ENCODE measurements around the gene COL6A3.

Gene COL6A3

GRCh38 chr2:237295889-237296480 is 118.0 kb downstream of the COL6A3 start:
- DNase-seq (ENCODE audit: low read depth, low spot score): no peak

GRCh38 chr2:237294460-237294859 is 119.5 kb downstream of the COL6A3 start:
- DNase-seq (ENCODE audit: low read depth, low spot score): no peak

GRCh38 chr2:237293978-237294377 is 120.0 kb downstream of the COL6A3 start:
- no peak for DNase-seq (ENCODE audit: low read depth, low spot score)

- peak; percentile 100 for DNase-seq (ENCODE audit: low read depth, low spot score)
These were observed 122.7 kb downstream of the COL6A3 start for GRCh38 chr2:237291138-237291792.

- no peak for DNase-seq (ENCODE audit: low read depth, low spot score)
These were observed 123.7 kb downstream of the COL6A3 start for GRCh38 chr2:237290261-237290660.

- DNase-seq (ENCODE audit: low read depth, low spot score): no peak
These were observed 124.8 kb downstream of the COL6A3 start for GRCh38 chr2:237289139-237289538.

GRCh38 chr2:237287872-237288271 is 126.1 kb downstream of the COL6A3 start:
- no peak for DNase-seq (ENCODE audit: low read depth, low spot score)

GRCh38 chr2:237283131-237283928 is 130.6 kb downstream of the COL6A3 start:
- DNase-seq (ENCODE audit: low read depth, low spot score): no peak

- no peak for DNase-seq (ENCODE audit: low read depth, low spot score)
These were observed 131.3 kb downstream of the COL6A3 start for GRCh38 chr2:237282568-237283128.

GRCh38 chr2:237281836-237282306 is 132.1 kb downstream of the COL6A3 start:
- no peak for DNase-seq (ENCODE audit: low read depth, low spot score)

- no peak for DNase-seq (ENCODE audit: low read depth, low spot score)
These were observed 133.0 kb downstream of the COL6A3 start for GRCh38 chr2:237280939-237281338.

GRCh38 chr2:237280229-237280628 is 133.7 kb downstream of the COL6A3 start:
- DNase-seq (ENCODE audit: low read depth, low spot score): peak; percentile 86

- DNase-seq (ENCODE audit: low read depth, low spot score): no peak
These were observed 134.8 kb downstream of the COL6A3 start for GRCh38 chr2:237279012-237279768.

- DNase-seq (ENCODE audit: low read depth, low spot score): no peak
These were observed 135.4 kb downstream of the COL6A3 start for GRCh38 chr2:237278568-237278967.

- no peak for DNase-seq (ENCODE audit: low read depth, low spot score)
These were observed 137.1 kb downstream of the COL6A3 start for GRCh38 chr2:237276716-237277490.

All from smooth muscle cell of the brain vasculature (primary cell).